AG04449 (cell line): ENCODE data around the gene CCDC154.

Experiments used
- CTCF ChIA-PET: fragments of 350-600 bp; formaldehyde crosslinking; extraction: SDS; loops from one replicate; lab custom pipeline; 2021; ENCODE audit warnings: antibody characterized with exemption; lab: Yijun Ruan, JAX
- POLR2A ChIA-PET: fragments of 400-600, 350-600 bp; formaldehyde crosslinking; extraction: SDS; loops from one replicate; lab custom pipeline; 2020; ENCODE audit warnings: antibody characterized with exemption, inconsistent platforms; lab: Yijun Ruan, JAX
- DNase-seq: peaks from one replicate; pipeline ENCODE4 v3.0.0-alpha.2; 2010; ENCODE audit warnings: low read depth, low spot score
- H3K4me3 ChIP-seq: 2 replicates; pipeline ENCODE4 v1.5.1; 2011; ENCODE audit warnings: low read depth, mild to moderate bottlenecking, control low read depth, low read length
- TF ChIP-seq, protein P1 (sequence below): IDR thresholded peaks from one replicate; pipeline ENCODE4 v1.5.1; 2011; ENCODE audit warnings: mild to moderate bottlenecking, moderate library complexity, low read length, control low read depth, inconsistent platforms; ENCODE audit not compliant: insufficient read depth; ENCODE audit errors: missing control alignments

Gene CCDC154

DNA sequence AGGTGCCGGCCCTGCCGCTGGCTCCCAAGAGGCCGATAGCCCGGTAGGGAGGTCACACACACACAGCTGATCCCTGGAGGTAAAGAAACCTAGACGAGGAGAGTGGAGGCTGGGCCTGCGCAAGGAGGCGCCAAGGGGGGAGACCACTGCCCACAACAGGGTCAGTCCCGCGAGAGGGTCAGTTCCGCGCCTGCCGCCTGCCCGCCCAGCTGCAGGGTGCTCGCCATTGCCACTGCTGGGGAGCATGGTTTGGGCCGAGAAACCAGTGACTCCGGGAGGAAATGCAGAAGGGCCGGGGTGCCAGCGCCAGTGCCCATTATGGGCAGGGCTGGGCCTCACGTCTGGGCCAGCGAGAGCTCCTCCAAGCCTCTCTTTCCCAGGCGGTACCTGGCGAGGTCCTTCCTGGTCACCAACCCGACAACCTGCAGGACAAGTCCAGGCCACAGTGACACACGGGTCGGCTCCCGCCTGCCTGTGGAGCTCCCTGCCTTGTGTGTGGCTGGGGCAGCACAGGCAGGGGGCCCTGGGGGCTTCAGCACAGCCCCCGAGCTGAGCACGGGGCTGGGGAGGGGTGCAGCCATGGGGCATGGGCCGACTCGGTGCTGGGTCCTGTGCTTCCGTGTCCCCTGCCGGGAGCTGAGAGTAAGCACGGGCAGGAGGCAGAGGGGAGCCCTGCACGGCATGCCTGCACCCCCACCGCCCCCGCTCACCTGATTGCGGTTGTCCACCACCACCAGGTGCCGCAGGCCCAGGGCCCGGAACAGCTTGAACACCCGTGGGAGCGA lies 2.1 kb upstream of the CCDC154 start:
- ChIA-PET CTCF (interaction anchor here (1.1 kb wide), 1 partner anchor 18 kb away, joined by 3 read pairs; no protein-coding TSS in a partner anchor), POLR2A (interaction anchor here (0.8 kb wide), 1 partner anchor 13 kb away, joined by 3 read pairs; no protein-coding TSS in a partner anchor)
- no peak overlapping the region for H3K4me3 ChIP-seq
- TF ChIP-seq, protein P1, sequence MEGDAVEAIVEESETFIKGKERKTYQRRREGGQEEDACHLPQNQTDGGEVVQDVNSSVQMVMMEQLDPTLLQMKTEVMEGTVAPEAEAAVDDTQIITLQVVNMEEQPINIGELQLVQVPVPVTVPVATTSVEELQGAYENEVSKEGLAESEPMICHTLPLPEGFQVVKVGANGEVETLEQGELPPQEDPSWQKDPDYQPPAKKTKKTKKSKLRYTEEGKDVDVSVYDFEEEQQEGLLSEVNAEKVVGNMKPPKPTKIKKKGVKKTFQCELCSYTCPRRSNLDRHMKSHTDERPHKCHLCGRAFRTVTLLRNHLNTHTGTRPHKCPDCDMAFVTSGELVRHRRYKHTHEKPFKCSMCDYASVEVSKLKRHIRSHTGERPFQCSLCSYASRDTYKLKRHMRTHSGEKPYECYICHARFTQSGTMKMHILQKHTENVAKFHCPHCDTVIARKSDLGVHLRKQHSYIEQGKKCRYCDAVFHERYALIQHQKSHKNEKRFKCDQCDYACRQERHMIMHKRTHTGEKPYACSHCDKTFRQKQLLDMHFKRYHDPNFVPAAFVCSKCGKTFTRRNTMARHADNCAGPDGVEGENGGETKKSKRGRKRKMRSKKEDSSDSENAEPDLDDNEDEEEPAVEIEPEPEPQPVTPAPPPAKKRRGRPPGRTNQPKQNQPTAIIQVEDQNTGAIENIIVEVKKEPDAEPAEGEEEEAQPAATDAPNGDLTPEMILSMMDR, result no peak
- no peak for DNase-seq

DNA sequence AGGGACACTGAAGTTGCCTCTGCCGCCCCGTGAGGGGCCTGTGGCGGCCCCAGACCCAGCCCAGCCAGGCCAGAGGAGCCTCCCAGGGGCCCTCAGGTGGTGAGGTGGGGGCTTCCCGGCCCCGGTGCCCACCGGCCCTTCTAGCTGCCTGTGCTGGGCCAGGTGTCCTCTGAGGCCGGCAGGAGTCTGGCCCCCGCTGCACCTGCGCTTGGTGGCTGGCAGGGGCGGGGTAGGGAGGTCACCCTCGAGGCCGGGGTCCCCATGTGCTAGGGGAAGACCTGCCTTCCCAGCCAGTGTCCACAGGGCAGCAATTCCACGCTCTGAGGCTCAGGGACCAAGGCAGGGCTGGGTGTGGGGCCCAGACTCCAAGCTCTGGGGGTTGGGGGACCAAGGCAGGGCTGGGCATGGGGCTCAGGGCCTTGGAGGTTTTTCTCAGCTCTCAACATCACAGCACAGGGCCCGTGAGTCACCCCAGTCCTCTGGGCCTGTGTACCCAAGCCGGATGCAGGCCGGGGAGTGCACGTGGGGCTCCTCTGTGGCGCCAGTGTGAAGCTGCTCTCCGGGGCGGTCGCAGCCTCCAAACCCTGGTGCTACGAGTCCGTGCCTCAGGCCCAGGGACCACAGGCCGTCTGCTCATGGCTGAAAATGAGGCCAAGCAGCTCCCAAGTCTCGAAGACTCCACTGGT lies 1.3 kb upstream of the CCDC154 start:
- ChIA-PET CTCF (interaction anchor here (1.1 kb wide), 1 partner anchor 17 kb away, joined by 3 read pairs; no protein-coding TSS in a partner anchor), POLR2A (no interaction called here)
- TF ChIP-seq, protein P1, result no peak
- DNase-seq, result no peak
- no peak overlapping the region for H3K4me3 ChIP-seq

DNA sequence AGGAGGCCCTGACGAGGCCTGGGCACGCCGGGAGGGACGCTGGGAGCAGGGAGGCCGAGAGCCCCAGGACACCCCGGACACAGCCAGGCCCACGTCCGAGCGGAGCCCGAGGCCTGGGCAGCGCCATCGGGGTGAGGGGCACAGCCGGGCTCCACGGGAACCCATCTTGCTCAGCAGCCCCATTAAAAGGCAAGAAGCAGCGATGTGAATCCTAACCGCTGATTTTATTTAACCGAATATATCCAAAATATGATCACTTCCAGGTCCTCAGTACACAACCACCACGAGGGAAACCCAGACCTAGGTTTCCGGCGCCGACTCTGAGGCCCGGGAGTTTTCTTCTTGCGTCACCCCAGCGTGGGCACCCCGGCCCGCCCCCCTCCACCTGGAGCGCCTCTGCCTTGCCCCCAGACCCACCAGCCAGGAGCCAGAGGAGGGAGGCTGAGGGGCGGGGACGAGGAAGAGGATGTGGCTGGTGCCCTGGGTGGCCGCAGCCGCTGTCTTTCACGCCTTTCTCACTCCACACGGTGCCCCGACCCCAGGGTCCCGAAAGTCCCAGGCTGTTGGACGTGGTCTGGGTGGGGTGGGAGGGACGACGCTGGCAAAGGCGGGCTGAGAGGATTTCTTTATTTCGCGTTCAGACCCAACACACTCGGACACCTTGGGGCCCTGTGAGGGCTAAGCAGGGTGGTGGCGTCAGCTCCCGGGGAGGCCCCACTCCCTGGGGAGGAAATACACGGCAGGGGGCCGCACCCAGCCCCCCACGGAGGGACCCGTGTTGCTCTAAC lies 568 bp upstream of the CCDC154 start:
- ChIA-PET CTCF (interaction anchor here (1.2 to 1.7 kb wide), 2 partner anchors 9 to 23 kb away, joined by 4 read pairs; no protein-coding TSS in a partner anchor), POLR2A (no interaction called here)
- TF ChIP-seq, protein P1, result no peak
- DNase-seq, result no peak
- no peak overlapping the region for H3K4me3 ChIP-seq

DNA sequence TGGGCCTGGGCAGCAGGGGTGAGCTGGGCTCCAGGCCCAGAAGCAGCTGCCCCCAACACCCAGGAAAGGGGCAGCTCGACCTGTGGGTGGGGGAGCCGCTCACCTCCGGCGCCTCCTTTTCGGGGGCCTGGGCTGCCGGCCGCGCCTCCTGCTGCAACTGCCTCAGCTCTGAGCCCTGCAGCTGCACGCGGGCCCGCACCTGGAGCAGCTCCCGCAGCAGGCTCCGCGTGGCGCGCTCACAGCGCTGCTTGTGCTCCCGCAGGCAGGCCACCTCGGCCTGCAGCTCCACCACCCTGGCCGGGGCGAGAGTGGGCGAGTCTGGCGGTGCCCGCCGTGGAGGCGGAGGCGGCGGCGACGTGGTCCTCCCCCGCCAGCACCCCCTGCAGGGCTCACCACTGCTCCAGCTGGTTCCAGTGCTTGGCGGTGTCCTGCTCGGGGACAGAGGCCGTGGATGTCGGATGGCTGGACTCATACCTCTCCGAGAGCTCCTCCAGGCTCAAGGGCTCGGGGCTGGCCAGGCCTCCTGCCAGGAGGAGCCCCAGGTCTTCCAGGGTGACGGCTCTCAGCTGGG lies 868 bp downstream of the CCDC154 start:
- TF ChIP-seq, protein P1, result no peak
- no peak overlapping the region for H3K4me3 ChIP-seq
- no peak for DNase-seq
- POLR2A ChIA-PET, result no interaction called here
- CTCF ChIA-PET, result interaction anchor here (0.7 to 1.7 kb wide), 2 partner anchors 22 to 80 kb away, joined by 3 to 4 read pairs; no protein-coding TSS in a partner anchor

DNA sequence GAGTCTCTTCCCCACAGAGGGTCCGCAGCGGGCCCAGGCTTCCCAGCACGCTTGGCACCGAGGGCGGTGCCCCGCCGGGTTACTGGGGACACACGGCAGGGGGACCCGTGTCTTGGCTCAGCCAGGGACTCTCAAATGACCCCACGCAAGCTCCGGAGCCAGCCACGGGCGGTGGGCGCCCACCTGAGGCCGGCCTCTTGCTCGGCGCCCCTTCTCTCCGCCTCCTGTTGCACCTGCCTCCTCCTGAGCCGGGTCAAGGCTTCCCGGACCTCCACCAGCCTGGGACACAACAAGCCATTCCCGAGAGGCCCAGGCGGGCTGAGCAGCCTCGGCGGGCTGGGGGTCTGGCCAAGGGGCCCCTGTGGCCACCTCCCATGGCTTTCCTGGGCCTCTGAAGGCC lies 1.7 kb downstream of the CCDC154 start:
- no peak for DNase-seq
- H3K4me3 ChIP-seq, result no peak overlapping the region
- POLR2A ChIA-PET, result no interaction called here
- CTCF ChIA-PET, result no interaction called here
- TF ChIP-seq, protein P1, result no peak
